HG03521 (cell line): ENCODE measurements around the gene CCDC148.
A peak's percentile ranks its signal among the peaks of the same experiment; 100 is the strongest.

Experiments used
- ATAC-seq: cut with Tn5 transposase; IDR thresholded peaks from one replicate; pipeline ENCODE4 v1.9.1; 2021; ENCODE audit warnings: mild to moderate bottlenecking, moderate library complexity; ENCODE audit not compliant: unreplicated experiment

Gene CCDC148

DNA sequence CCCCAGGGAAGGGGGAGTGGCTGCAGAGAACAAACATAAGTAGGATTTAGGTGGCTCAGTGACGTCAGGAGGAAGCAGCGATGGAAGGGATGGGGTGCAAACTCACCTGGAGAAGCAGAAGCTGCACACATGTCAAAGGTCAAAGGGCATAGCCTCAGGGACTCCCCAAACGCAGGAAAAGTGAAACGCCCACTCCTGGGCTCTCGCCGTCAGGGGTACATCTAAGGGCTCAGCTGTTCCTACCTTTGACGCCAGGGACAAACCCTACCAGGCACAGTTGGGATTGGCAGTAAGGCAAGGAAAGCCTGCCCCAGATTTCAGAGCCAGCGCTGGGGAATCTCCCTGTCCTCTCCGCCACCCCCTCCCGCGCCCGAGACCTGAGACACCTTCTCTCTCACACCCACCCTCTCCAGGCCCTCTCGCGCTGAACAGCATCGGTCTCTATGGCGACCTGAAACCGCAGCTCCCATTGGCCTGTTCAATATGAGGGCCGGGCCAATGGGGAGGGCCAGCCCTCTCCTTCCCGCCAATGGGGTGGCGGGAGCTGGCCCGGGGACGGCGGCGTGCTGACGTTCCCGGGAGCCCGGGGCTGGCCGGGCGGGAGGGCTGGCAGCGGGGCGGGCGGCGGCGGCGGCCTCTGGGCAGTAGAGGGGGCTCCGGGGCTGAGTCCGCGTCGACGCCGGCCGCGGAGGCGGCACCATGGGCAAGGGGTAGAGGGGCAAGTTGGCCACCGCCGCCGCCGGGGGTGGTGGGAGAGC is at the start of gene CCDC148, which contains the start of gene PKP4:
Gene CCDC148 (minus strand): TSS at position 445 of the 758 bp plus-strand sequence. CDS start 314 bp downstream, at position 131.
Gene PKP4 (plus strand): TSS at position 644 of the 758 bp plus-strand sequence. CDS start 76,233 bp downstream, outside the sequence.
- peak; percentile 94 for ATAC-seq

DNA sequence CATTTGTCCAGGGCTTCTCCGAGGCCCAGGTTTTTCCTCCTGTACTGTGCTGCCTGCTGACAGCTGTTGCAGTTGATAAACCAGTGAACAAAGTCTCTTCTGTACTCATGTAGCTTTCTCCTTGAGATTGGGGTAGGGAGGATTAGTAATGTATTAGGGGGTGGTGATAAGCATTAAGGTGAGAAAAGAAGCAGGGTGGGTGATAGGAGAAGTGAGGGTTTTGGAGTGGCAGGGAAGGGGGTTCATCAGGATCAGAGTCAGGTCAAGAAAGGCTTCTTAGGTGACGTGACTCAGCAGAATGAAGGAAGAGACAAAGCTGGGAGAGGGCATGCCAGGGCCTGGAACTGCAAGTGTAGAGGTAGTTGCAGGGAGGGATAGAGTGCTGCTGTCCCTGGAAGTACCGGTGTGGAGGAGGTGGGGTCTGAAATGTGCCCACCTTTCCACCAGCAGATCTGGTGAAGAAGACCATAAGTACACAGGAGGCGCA is 48.9 kb upstream of the CCDC148 start:
- ATAC-seq, result no peak

DNA sequence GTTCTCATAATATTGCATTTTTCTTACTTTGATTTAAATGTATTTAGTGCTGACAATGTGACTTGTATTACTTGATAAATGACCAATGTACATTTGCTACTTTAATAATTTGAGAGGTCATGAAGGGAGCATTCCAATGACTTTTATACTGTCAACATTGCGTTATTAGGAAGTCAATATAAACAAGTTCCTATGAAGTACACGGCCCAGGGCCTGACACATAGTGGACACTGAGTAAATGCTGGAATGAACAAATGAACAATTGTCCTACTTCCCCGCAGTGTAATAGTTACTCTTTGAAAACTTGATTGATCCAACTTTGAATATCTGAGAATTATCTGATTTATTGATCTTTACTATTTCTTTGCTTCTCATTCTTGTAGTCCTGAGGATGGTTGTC is 47.5 kb upstream of the CCDC148 start:
- ATAC-seq, result no peak

DNA sequence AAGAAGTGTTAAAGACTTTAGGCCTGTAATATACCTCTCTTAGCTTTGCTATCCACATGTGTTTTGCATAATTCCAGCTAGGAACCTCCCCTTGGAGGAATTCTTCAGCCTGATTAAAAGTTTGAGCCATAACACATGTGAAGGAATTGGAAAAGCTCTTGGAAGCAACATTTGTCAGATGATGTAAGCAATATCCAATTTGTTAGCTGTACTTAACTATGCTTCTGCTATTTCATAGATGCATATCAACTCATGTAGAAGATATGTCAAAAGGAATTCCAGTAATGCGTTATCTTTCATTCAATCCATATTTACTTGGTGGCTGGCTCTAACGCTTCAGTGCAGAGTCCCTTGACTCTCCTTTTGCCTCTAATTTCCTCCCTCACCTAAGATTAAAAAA is 46.4 kb upstream of the CCDC148 start:
- ATAC-seq, result no peak

DNA sequence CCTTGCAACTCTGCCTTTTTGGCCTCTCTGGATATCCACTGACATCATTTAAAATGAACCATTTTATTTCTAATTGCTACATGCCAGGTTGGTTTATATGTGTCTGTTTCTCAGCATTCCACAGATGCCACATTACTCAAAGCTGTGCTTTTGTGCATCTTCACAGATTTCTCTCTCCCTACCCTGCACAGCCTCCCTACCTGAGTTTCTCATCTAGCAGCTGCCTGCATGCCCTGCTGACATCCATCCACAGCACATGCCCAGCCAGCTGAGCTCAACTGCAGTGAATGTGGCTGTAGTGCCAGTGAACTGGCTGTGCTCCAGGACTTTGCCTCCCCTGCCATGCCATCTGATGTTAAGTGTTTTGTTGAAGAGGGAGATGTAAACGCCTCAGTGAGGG is 44.7 kb upstream of the CCDC148 start:
- ATAC-seq, result no peak

DNA sequence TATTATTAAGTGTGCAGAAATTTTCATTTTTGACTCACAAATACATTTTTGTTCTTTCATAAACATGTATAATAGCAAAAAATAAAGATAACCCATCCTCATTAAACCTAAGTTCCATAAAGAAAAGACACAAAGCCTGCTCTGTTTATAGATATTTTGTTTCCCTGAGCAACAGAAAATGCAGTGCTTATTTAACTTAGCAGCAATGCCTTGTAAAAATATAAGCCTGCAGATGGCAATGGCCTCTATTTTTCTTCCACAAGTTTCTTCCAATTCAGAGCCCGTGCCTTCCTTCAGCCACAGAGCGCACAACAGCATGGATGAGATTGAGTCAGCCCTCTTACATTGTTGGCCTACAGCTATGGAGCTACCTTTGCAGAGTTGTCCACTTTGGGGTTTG is 43.8 kb upstream of the CCDC148 start:
- ATAC-seq, result no peak

DNA sequence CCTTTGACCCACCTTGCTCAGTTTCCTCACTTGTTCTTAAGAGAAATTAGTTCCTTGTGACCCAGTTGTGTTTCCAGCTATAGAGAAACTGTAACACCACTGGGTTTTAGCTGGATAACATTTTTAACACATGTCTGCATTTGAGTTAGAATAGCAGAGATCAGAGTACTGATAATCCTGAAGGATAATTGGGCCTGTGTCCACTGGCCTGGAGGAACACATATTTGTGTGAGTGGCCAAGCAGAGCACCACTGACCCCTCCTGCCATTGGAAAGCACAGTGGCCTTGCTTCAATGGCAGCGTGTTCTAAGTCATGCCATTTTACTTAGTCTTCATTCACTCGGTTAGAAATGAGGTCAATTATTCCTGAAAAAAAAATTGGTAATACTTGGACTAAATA is 42.8 kb upstream of the CCDC148 start:
- no peak for ATAC-seq

DNA sequence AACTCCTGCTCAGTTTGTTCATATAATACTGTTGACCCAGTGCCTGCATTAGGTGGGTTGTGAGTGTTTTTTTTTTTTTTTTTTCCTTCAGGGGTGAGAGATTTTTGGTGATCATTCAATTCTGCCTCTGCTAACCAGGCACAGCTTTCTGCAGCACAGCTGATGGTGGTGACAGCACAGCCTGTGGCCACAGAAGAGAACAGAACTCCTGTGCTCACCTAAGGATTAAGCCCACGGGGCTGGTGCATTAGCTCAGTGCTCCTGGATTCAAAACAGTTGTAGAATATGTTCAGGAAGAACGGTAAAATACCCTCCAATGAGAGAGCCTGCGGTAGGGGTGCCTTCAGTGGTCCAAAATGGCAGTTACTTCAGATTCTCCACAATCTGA is 42.2 kb upstream of the CCDC148 start:
- ATAC-seq, result no peak

DNA sequence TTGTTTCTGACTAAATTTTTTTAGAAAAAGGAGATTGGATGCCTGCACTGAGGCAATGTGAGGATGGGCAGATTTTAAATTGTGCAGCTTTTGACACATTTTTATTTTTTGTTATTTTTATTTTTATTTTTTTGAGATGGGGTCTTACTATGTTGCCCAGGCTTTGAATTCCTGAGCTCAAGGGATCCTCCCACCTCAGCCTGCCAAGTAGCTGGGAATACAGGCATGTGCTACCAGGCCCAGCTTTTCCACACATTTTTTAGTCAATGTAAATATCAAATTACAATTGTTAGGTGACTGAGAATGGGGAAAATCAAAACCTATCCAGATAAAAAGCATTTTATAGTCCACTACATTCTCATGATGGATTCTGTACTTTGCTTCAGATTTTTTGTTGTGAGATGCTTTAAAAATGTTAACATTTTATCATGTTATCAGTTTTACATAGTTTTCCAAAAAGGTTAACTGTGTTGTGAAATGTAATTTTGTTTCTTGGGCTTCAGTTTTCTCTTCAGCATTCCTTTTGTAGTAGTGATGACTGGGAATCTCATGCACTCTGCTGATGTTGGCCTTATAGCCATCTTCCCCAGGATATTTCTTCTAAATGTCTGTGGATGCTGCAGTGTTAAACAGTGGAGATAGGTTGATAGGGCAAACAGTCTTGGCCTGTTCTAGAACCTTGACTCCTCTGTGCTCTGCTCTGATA is 41.6 kb upstream of the CCDC148 start:
- no peak for ATAC-seq

DNA sequence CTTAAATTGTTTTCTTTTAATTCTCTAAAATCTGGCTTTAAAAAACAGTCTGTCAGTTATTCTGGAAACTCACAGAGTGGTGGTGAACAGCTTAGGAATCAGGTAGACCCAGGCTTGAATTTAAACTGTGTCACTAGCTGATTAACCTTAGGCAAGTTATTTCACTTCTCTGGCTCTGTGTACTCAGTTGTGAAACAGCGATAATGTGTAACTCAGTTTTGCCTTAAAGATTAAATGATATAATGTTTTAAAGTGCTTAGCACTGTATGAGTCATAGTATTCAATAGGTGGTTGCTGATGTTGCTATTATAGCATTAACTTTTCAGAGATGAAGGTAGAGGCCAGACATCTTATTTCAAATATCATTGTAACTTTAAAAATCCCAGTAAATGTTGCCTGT is 40.9 kb upstream of the CCDC148 start:
- no peak for ATAC-seq

DNA sequence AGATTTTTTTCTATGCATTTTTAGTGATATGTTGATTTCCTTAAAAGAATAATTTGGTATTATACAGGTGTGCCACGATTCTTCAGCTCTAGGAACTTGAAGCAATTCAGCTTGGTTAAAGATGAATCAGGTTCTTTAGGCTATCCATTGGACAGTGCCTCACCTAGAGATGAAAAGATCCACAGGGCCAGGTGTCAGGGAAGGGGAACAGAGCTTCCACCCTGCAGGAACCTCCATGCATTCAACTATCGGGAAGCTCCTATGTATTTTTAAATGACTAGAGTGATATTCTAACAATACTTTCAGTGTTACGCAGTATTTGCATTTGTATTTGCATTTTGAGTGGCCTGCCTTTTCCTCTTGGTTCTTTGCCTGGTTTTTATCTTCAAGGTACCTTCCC is 40.4 kb upstream of the CCDC148 start:
- no peak for ATAC-seq

DNA sequence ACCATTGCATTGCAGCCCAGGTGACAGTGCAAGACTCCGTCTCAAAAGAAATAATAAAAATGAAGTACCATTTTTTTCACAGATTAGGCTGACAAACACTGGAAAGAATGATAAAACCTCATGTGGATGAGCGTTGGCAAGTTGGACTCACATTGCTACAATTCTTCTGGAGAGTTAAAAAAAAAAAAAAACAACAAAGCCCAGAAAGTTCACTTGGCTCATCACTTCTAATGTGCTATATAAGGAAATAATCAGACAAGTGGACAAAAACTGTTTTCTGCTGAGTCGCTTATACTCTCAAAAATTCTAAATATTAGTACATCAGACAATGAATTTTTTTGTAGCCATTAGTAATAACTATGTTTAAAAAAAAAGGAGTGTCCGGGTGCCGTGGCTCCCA is 38.6 kb upstream of the CCDC148 start:
- ATAC-seq, result no peak

DNA sequence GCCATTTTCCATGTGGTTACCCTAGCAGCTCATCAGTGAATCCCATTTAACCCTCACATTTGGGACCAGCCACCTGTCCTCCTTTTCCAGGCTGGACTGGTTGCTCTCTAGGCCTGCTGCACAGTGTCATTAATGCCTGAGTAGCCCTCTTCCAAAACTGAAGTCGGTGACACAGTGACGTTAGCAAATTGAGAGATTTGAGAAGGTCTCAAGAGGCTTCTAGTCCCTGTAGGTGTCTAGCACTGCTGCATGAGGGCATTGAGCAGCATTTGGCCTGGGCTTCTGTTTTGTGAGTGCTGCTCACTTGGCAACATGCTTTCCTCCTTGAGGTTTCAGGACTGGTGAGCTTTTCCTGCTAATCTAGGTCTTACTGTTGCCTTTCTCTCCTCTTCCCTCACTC is 36.9 kb upstream of the CCDC148 start:
- ATAC-seq, result no peak

DNA sequence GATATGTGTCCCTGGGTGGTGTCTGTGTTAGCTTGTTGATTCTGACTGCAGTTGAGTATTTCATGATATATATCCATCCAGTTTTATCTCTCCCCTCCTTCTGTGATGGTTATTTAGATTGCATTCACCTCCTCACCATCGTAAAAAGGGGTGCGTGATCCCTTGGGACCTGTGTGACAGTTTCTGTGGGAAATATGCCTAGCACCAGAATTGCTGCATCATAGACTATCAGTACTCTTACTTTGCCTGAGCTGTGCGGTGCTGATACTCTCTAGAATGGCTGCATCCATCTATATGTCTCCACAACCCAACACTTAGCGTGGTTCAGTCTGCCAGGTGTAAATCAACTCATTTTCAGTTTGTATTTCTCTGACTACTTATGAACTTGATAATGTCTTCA is 34.5 kb upstream of the CCDC148 start:
- ATAC-seq, result no peak

DNA sequence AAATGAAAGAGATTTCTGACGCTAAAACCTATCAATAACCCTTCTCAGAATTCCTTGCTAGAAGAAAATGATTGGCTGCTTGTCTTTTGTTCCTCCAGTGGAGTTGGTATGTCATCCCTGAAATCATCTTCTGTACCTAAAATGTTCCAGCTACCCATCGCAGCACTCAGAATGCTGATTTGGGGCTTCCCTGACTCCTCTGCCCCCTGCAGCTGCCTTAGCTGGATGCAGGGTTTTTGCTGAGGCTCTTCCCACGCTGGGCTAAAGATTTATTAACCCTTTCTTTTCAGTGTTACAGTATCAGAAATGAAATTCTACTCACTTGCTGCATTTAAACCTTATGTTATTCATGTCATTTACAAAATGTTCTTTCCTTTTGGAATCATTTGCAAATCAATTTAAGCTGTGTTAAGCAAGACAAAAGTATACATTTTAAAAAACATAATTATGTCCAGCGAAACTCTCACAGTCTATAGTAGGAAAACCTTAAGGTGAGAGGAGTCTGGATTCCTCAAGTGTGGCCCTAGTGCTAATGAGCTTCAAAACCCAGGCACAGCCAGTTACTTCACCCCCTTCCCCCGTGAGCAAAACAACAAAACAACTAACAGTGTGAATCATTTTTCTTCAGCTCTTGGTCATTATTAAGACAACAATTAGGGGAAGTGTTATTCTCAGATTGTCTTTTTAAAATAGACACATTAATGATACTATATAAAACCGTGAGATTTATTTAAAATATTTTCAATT is 33.0 kb upstream of the CCDC148 start:
- ATAC-seq, result no peak

DNA sequence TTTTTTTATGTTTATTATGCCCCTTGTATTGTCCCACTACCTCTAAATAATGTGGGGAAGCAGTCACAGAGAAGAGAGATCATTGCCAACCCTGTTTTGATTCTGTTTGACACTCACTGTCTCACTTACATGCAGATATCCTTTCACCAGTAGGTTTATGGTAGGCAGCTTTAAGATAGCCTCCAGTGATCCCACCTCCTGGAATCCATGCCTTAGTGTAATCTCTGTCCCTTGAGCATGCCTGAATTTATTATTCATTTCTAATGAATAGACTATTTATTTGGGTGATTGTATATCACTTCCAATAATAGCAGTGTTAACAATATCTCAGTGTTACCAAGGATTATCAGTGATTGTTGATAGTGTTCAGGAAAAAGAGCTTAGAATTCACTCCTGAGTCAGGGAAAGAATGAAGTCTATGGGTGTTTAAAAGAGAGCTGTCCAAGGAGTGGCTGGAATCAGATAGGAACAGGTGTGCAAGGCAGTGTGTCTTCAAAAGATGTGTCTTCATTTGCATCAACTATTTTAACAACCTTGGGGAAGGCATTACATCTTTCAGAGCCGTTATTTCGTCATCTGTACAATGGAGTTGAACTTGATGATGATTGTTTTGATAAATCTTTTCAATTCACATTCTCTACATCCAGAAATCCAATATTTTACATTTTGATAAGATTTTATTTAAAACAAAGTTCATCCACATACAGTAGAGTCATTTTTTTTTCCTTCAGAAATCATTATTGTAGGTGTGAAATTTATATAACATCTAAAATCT is 32.1 kb upstream of the CCDC148 start:
- ATAC-seq, result no peak

DNA sequence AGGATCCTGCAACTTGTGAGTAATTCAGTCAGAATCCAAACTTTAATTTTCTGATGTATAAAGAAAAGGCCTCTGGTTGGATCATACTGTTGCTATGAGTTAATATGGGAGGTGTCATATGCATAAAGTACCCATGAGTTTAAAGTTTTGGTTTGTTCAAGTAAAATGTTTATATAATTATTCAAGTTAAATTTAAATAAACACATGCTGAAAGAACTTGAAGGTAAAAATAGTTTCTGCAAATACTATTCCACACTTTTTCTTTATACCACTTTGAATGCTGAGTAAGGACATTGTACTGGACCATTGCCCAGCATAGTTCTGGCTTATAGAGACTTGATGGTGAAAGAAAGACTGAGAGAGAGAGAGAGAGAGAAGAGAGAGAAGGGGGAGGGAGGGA is 30.9 kb upstream of the CCDC148 start:
- no peak for ATAC-seq

DNA sequence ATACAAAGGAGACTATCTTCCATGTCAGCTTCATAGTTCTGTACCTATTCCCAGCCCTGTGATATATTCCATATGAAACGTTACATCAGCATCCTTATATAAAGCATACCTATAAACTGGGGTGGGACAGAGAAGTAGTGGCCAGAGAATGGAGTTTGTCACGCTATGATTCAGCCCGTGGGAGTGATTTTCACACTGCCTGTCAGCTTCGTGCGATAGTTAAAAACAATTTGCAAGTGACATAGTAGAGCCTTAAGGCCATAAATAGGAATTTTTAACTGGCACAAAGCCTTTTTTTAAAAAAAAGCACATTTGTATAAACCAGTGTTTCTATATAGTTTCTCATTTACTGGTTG is 30.4 kb upstream of the CCDC148 start:
- no peak for ATAC-seq

DNA sequence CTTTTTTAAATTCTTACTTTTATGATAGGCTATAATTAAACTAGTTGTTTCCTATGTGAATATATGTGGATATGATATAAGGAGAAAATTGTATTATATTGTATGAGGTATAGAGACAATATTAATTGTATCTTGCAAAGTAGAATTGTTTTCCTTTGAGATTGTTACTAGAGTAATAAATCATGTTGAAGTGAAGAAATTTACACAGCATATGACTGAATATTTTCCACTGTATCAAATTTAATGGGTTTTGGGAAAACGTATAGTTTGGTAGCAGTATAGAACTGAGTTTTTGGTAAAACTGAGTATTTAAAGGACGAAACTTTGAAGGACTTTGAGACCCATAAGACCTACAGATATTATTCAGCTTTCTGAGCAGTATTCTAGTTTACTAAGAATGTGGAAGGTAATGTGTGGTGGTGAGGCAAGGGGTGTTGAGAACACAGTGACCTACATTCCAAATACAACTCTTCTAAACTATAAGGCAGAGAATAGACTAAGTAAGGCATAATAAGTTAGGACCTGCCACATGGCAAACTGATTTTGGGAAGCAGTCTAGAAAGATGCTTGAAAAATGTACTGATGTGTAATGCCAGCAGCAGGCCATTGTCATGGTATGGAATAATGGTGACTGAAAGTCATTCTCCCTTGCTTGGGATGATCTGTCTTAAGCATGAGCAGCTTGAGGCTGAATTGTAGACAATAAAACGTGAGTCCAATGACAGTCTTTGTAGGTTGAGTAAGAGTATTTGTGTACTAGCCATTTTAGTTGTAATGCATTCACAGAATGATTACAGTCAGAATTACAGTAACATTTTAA is 29.8 kb upstream of the CCDC148 start:
- no peak for ATAC-seq
